ENCODE results near the gene ZNF629. TPM values are rescaled to one million over a fixed set of nuclear protein-coding genes. Genes with fewer than 3 reads are reported as not detected.

The ZNF629 gene
- polyA plus RNA-seq, 3 donors: 0.27 to 2.0 (median 0.73) TPM

DNA sequence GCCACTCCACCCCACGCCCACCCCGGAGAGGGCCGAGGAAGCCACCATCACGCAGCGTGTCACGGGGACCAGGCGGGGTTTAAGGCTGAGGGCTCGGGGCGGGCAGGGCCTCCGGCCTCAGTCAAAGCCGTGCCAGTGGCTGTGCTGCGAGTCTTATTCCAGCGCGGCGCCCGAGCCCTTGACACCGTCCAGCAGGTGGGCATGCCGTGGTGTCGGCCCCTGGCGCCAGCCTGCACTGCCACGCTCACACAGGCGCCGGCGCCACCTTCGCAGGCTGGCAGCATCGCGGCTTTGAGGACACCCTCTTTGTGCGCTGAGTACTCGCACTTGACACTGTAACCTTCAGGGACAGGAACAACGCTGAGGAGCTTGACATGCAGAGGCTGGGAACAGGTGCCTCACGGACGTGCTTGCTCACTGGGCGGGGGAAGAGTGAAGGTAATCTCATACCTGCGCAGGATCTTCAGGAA is 34.0 kb upstream of the ZNF629 start:
- TF ChIP-seq, protein P1, sequence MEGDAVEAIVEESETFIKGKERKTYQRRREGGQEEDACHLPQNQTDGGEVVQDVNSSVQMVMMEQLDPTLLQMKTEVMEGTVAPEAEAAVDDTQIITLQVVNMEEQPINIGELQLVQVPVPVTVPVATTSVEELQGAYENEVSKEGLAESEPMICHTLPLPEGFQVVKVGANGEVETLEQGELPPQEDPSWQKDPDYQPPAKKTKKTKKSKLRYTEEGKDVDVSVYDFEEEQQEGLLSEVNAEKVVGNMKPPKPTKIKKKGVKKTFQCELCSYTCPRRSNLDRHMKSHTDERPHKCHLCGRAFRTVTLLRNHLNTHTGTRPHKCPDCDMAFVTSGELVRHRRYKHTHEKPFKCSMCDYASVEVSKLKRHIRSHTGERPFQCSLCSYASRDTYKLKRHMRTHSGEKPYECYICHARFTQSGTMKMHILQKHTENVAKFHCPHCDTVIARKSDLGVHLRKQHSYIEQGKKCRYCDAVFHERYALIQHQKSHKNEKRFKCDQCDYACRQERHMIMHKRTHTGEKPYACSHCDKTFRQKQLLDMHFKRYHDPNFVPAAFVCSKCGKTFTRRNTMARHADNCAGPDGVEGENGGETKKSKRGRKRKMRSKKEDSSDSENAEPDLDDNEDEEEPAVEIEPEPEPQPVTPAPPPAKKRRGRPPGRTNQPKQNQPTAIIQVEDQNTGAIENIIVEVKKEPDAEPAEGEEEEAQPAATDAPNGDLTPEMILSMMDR (IDR thresholded peaks at IDR 0.05): no peak
- no peaks in the 10 kb centered on the region for H3K36me3 Mint-ChIP-seq
- Histone ChIP-seq H3K27ac (ENCODE audit: low read depth in 1 of 2, low read length in 2 of 2) (no peak overlapping the region), H2AFZ (ENCODE audit: insufficient read depth, low read depth, low read length, poor library complexity, severe bottlenecking) (no peak overlapping the region), H4K20me1 (ENCODE audit: insufficient read depth, low read length) (no peaks in the 10 kb centered on the region), H3K4me3 (replicated peaks in 1 of 3; ENCODE audit: low read depth in 2 of 3, low read length in 3 of 3) (no peak overlapping the region), H3K36me3 (replicated peaks in 1 of 2; ENCODE audit: control insufficient read depth in 1 of 2, insufficient read depth in 2 of 2, low read length in 2 of 2) (no peaks in the 10 kb centered on the region), H3K79me2 (ENCODE audit: insufficient read depth, low read length) (no peaks in the 10 kb centered on the region), H3K4me2 (replicated peaks; ENCODE audit: extremely low read depth, low read length, poor library complexity, severe bottlenecking) (no peak overlapping the region), H3K9me3 (replicated peaks in 1 of 2; ENCODE audit: control insufficient read depth in 1 of 2, insufficient read depth in 1 of 2, low read length in 2 of 2) (peaks cover 0 to 4% of the 10 kb centered on the region in 2 donors), H3K27me3 (ENCODE audit: control insufficient read depth in 2 of 2, insufficient read depth in 2 of 2, low read length in 2 of 2) (no peaks in the 10 kb centered on the region), H3K4me1 (ENCODE audit: control insufficient read depth in 1 of 2, insufficient read depth in 2 of 2, low read length in 2 of 2) (no peaks in the 10 kb centered on the region), H3K9ac (ENCODE audit: insufficient read depth, low read length, poor library complexity, severe bottlenecking) (no peak overlapping the region)
- peaks cover 0 to 9% (median 4%) of the 10 kb centered on the region in 7 donors for H3K9me3 Mint-ChIP-seq
- H3K4me3 Mint-ChIP-seq: no peak overlapping the region
- DNase-seq: no peak
- peaks cover 1 to 4% (median 2%) of the 10 kb centered on the region in 3 donors for H3K27me3 Mint-ChIP-seq (ENCODE audit: low read depth in 3 of 3)
- no peak overlapping the region for H3K27ac Mint-ChIP-seq
- WGBS (ENCODE audit: insufficient coverage): 87% methylated on average over 34 of the region's 34 CpGs
- H3K4me1 Mint-ChIP-seq: peaks cover 2% of the 10 kb centered on the region
- intact Hi-C loops (cut with micrococcal nuclease): no loop called here

DNA sequence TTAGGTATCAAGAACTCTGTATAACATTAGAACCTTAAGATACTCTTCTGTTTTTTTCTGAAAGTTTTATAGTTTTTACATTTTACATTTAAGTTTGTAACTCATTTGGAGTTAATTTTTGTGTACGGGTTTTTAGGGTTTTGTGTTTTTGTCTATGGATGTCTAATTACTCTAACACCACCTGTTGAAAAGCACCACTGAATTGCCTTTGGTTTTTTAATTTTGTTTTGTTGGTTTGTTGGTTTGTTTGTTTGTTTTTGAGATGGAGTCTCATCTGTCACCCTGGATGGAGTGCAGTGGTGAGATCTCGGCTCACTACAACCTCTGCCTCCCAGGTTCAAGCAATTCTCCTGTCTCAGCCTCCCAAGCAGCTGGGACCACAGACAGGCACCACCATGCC is 29.8 kb upstream of the ZNF629 start:
- TF ChIP-seq, protein P1 (IDR thresholded peaks at IDR 0.05): no peak
- no peaks in the 10 kb centered on the region for H3K27me3 ChIP-seq (ENCODE audit: control insufficient read depth in 2 of 2, insufficient read depth in 2 of 2, low read length in 2 of 2)
- no peak overlapping the region for H3K27ac Mint-ChIP-seq
- no peak overlapping the region for H3K27ac ChIP-seq (ENCODE audit: low read depth in 1 of 2, low read length in 2 of 2)
- H3K36me3 Mint-ChIP-seq: no peaks in the 10 kb centered on the region
- peaks cover 27% of the 10 kb centered on the region for H3K4me1 Mint-ChIP-seq
- H3K4me3 Mint-ChIP-seq: no peak overlapping the region
- no peak for DNase-seq
- no peak overlapping the region for H3K4me3 ChIP-seq (replicated peaks in 1 of 3; ENCODE audit: low read depth in 2 of 3, low read length in 3 of 3)
- no peaks in the 10 kb centered on the region for H3K36me3 ChIP-seq (replicated peaks in 1 of 2; ENCODE audit: control insufficient read depth in 1 of 2, insufficient read depth in 2 of 2, low read length in 2 of 2)
- H3K9me3 Mint-ChIP-seq: peaks cover 0 to 7% (median 2%) of the 10 kb centered on the region in 7 donors
- H4K20me1 ChIP-seq (ENCODE audit: insufficient read depth, low read length): no peaks in the 10 kb centered on the region
- no peak overlapping the region for H2AFZ ChIP-seq (ENCODE audit: insufficient read depth, low read depth, low read length, poor library complexity, severe bottlenecking)
- WGBS (ENCODE audit: insufficient coverage): no CpG with 5 or more reads among the region's 2 CpGs
- H3K79me2 ChIP-seq (ENCODE audit: insufficient read depth, low read length): no peaks in the 10 kb centered on the region
- intact Hi-C loops (cut with micrococcal nuclease): loop anchor here in 1 of 2 donors (10.0 kb wide), 1 partner anchor 102 kb away; no protein-coding TSS in a partner anchor
- H3K4me2 ChIP-seq (replicated peaks; ENCODE audit: extremely low read depth, low read length, poor library complexity, severe bottlenecking): no peak overlapping the region
- peaks cover 2% of the 10 kb centered on the region in 3 donors for H3K27me3 Mint-ChIP-seq (ENCODE audit: low read depth in 3 of 3)
- H3K4me1 ChIP-seq (ENCODE audit: control insufficient read depth in 1 of 2, insufficient read depth in 2 of 2, low read length in 2 of 2): peaks cover 26 to 31% of the 10 kb centered on the region in 2 donors
- peaks cover 0 to under 1% of the 10 kb centered on the region in 2 donors for H3K9me3 ChIP-seq (replicated peaks in 1 of 2; ENCODE audit: control insufficient read depth in 1 of 2, insufficient read depth in 1 of 2, low read length in 2 of 2)
- no peak overlapping the region for H3K9ac ChIP-seq (ENCODE audit: insufficient read depth, low read length, poor library complexity, severe bottlenecking)
